Keratinocyte (primary cell): Measurements from ENCODE around the gene UBE2E1. TPM values are rescaled to one million over a fixed set of nuclear protein-coding genes. Genes with fewer than 3 reads are reported as not detected.

Source experiments
- DNase-seq: peaks from one replicate; pipeline ENCODE4 v3.0.0-alpha.2; 2011; ENCODE audit warnings: low read depth, missing footprints, low spot score
- FAIRE-seq: peaks from 2 replicates; lab custom pipeline; 2011; peaks lifted over from hg19 to GRCh38; lab: Jason Lieb, UNC
- H2AFZ ChIP-seq: 2 replicates; pipeline ENCODE4 v1.6.0; 2012; ENCODE audit warnings: low read length, control low read depth, inconsistent platforms; ENCODE audit not compliant: control insufficient read depth
- H3K27ac ChIP-seq: 2 replicates; pipeline ENCODE4 v1.5.1; 2011; ENCODE audit warnings: low read length; ENCODE audit not compliant: control insufficient read depth, insufficient read depth
- H3K27me3 ChIP-seq: 3 replicates; pipeline ENCODE4 v1.6.0; 2011; ENCODE audit warnings: low read length; ENCODE audit not compliant: control insufficient read depth, insufficient read depth; ENCODE audit errors: extremely low read depth
- H3K36me3 ChIP-seq, 2 experiments: 2 replicates in 1 of 2; 3 replicates in 1 of 2; pipeline ENCODE4 v1.5.1; 2011; ENCODE audit warnings: low read length in 2 of 2, mild to moderate bottlenecking in 1 of 2; ENCODE audit not compliant: control insufficient read depth in 2 of 2, insufficient read depth in 2 of 2; ENCODE audit errors: extremely low read depth in 1 of 2
- H3K4me1 ChIP-seq: 3 replicates; pipeline ENCODE4 v1.5.1; 2011; ENCODE audit warnings: low read length; ENCODE audit not compliant: control insufficient read depth, insufficient read depth; ENCODE audit errors: extremely low read depth
- H3K4me2 ChIP-seq: 3 replicates; pipeline ENCODE4 v1.6.0; 2011; ENCODE audit warnings: low read depth, low read length; ENCODE audit not compliant: control insufficient read depth, insufficient read depth; ENCODE audit errors: extremely low read depth
- H3K4me3 ChIP-seq, 3 experiments: fragments of 200-600 bp in 1 of 3; sonication (generic) in 1 of 3; 2 replicates in 2 of 3; 3 replicates in 1 of 3; pipeline ENCODE4 v1.5.1; 2011 to 2016; ENCODE audit warnings: low read length in 3 of 3, mild to moderate bottlenecking in 3 of 3, control low read depth in 2 of 3, inconsistent platforms in 1 of 3, low read depth in 1 of 3, mixed read lengths in 1 of 3, mixed run types in 1 of 3, moderate library complexity in 1 of 3; ENCODE audit not compliant: control insufficient read depth in 2 of 3, insufficient read depth in 2 of 3; ENCODE audit errors: extremely low read depth in 1 of 3
- H3K79me2 ChIP-seq: 2 replicates; pipeline ENCODE4 v1.6.0; 2012; ENCODE audit warnings: low read length; ENCODE audit not compliant: control insufficient read depth, insufficient read depth
- H3K9ac ChIP-seq: 3 replicates; pipeline ENCODE4 v1.6.0; 2011; ENCODE audit warnings: low read length; ENCODE audit not compliant: control insufficient read depth, insufficient read depth; ENCODE audit errors: extremely low read depth
- H3K9me1 ChIP-seq: 3 replicates; pipeline ENCODE4 v1.6.0; 2011; ENCODE audit warnings: low read length; ENCODE audit not compliant: control insufficient read depth, insufficient read depth; ENCODE audit errors: extremely low read depth
- H3K9me3 ChIP-seq: 2 replicates; pipeline ENCODE4 v1.5.1; 2012; ENCODE audit warnings: low read depth, low read length; ENCODE audit not compliant: control insufficient read depth
- H4K20me1 ChIP-seq: 3 replicates; pipeline ENCODE4 v1.6.0; 2011; ENCODE audit warnings: low read length; ENCODE audit not compliant: control insufficient read depth, insufficient read depth; ENCODE audit errors: extremely low read depth
- EZH2 ChIP-seq: IDR thresholded peaks from one replicate; pipeline ENCODE4 v1.6.1; 2012; ENCODE audit warnings: inconsistent platforms, mild to moderate bottlenecking, low read length, moderate library complexity
- dilution Hi-C: fragments of 300-500 bp; cut with MboI; formaldehyde crosslinking; loops from one replicate; pipeline ENCODE4 v1.7.0; 2020; ENCODE audit warnings: low sequenced_read_pairs; ENCODE audit not compliant: extremely low pct_ligation_motif_present
- polyA plus RNA-seq, 5 experiments: library from polyadenylated mRNA; depleted of rRNA in 3 of 5; stranded (reverse) in 3 of 5; stranded (forward) in 1 of 5; unstranded in 1 of 5; fragments of >200 nt; gene quantifications; 1 replicate in 1 of 5; 2 replicates in 3 of 5; 3 replicates in 1 of 5; pipeline versions ENCODE4 v1.2.1 to v1.2.3, GENCODE V29; 2011 to 2012; ENCODE audit warnings: missing spikeins in 2 of 5, low read depth in 1 of 5, low replicate concordance in 1 of 5
- TF ChIP-seq, protein P1 (sequence below), 3 experiments: IDR thresholded peaks in 1 of 3; conservative IDR thresholded peaks in 1 of 3; optimal IDR thresholded peaks in 1 of 3; 2 replicates in 2 of 3; 3 replicates in 1 of 3; pipeline versions ENCODE3 to v1.5.1; 2011; ENCODE audit warnings: low read length in 3 of 3, mild to moderate bottlenecking in 3 of 3, moderate library complexity in 2 of 3, control low read depth in 1 of 3, inconsistent platforms in 1 of 3; ENCODE audit not compliant: insufficient read depth in 2 of 3; ENCODE audit errors: extremely low read depth in 1 of 3

The UBE2E1 gene
- polyA plus RNA-seq, 1 donor (not counting 4 experiments of a cell fraction or from before 2014, with no cell fraction given): 205 TPM

DNA sequence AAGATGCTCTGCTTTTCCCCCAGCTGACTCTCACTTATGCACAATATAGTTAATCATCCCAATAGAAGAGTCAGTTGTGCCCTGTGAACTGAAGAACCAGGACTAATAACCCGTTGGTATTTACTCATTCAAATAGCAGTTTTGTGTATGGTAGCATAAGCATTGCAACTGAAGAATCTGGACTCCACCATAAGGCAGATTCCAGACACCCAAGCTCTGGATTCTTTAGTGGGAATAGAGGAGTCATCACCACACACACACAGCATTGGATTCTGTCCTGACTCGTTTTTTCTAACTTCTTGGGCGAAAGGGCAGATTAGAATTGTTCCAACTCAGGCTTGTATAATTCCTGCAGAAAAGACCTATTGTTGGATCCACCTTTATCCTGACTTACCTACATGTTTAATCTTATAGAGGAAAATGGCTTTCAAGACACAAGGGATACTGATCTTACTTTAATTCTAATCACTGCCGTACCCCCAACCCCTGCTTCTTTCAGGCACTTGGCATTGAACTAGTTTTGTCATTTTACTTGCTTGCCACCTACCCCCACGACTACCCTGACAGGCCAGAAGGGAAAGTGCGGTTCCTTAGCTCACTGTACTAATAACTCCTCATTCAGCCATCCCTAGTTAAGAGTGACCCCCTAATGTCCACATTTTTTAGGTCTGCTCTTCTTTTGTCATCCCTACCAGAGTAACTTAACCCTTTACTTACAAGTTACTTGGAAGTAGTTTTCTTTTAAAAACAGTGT lies 68.8 kb downstream of the UBE2E1 start:
- no peaks in the 10 kb centered on the region for H3K36me3 ChIP-seq
- H3K9me1 ChIP-seq: no peaks in the 10 kb centered on the region
- peak overlapping the region; percentile 47 for H3K4me2 ChIP-seq
- no peak overlapping the region for H3K9ac ChIP-seq
- H3K79me2 ChIP-seq: peaks cover 39% of the 10 kb centered on the region
- no peaks in the 10 kb centered on the region for H4K20me1 ChIP-seq
- peak; percentile 68 for FAIRE-seq
- H3K9me3 ChIP-seq: no peaks in the 10 kb centered on the region
- H2AFZ ChIP-seq: no peak overlapping the region
- DNase-seq: no peak
- TF ChIP-seq EZH2: no peak
- TF ChIP-seq, protein P1, sequence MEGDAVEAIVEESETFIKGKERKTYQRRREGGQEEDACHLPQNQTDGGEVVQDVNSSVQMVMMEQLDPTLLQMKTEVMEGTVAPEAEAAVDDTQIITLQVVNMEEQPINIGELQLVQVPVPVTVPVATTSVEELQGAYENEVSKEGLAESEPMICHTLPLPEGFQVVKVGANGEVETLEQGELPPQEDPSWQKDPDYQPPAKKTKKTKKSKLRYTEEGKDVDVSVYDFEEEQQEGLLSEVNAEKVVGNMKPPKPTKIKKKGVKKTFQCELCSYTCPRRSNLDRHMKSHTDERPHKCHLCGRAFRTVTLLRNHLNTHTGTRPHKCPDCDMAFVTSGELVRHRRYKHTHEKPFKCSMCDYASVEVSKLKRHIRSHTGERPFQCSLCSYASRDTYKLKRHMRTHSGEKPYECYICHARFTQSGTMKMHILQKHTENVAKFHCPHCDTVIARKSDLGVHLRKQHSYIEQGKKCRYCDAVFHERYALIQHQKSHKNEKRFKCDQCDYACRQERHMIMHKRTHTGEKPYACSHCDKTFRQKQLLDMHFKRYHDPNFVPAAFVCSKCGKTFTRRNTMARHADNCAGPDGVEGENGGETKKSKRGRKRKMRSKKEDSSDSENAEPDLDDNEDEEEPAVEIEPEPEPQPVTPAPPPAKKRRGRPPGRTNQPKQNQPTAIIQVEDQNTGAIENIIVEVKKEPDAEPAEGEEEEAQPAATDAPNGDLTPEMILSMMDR (optimal IDR thresholded peaks at IDR 0.05 in 1 of 3, IDR thresholded peaks at IDR 0.05 in 1 of 3, conservative IDR thresholded peaks at IDR 0.05 in 1 of 3; ENCODE audit: extremely low read depth in 1 of 3, insufficient read depth in 2 of 3, low read length in 3 of 3): no peak
- peaks cover 27% of the 10 kb centered on the region for H3K4me1 ChIP-seq
- dilution Hi-C loops: no loop called here
- no peaks in the 10 kb centered on the region for H3K27me3 ChIP-seq
- peak overlapping the region; percentile 19 for H3K27ac ChIP-seq
- H3K4me3 ChIP-seq: no peak overlapping the region

DNA sequence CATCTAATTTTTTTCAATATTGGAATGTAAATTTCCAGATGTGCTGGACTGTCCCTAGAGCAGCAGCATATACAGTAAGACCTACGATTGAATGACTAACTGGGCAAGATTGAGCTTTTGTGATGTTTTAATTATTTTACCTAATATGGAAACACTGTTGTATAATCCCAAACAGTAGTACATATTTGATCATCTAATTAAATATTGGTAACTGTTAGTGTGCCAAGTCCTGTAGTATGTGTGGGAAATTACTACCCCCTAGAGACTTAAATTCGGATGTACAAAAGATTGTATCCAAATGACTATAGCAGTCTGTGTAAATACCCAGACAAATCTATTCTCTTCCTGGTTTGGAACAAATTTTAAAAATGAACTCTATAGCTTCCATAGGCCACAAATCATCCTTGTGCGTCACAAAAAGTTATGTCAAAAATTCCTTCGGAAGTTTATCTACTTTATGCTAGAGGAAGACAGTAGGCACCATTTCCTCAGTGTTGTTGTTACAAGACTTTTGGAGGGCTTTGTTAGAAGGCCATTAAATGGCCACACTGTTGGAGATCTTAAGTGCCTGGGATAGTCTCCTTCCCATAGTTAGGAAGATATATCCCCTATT lies 69.5 kb downstream of the UBE2E1 start:
- Histone ChIP-seq H3K27ac (no peak overlapping the region), H3K4me2 (no peak overlapping the region), H3K79me2 (peaks cover 35% of the 10 kb centered on the region), H2AFZ (no peak overlapping the region), H3K9ac (no peak overlapping the region), H3K36me3 (no peaks in the 10 kb centered on the region), H3K9me3 (no peaks in the 10 kb centered on the region), H4K20me1 (no peaks in the 10 kb centered on the region), H3K4me3 (no peak overlapping the region), H3K4me1 (peaks cover 27% of the 10 kb centered on the region), H3K27me3 (no peaks in the 10 kb centered on the region), H3K9me1 (no peaks in the 10 kb centered on the region)
- FAIRE-seq (no peak), DNase-seq (no peak)
- dilution Hi-C loops: no loop called here
- TF ChIP-seq EZH2: no peak
- TF ChIP-seq, protein P1 (optimal IDR thresholded peaks at IDR 0.05 in 1 of 3, IDR thresholded peaks at IDR 0.05 in 1 of 3, conservative IDR thresholded peaks at IDR 0.05 in 1 of 3; ENCODE audit: extremely low read depth in 1 of 3, insufficient read depth in 2 of 3, low read length in 3 of 3): no peak
